Measurements from ENCODE around the gene DPP6.

DPP6 gene

DNA sequence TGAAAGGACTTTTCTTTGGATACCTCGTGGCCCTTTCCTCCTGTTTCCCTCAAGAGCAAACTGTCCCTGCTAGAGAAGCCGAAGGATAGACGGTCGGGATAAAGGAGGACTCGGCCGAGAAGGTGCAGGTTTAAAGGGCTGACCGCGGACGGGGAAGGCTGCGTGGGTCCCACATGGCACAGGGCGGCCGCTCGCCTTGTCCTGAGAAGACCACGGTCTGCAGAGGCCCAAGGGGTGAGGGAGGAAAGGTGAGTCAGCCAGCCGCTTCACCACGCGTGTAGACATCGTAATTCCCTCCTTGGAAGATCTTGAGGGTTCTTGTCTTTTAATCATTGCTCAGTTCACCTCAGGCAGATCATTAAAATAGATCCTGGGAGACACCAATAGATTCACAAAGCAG is 253.8 kb downstream of the DPP6 start:
- Histone ChIP-seq H3K4me3 (ENCODE audit: low read depth, low read length) (peak overlapping the region; percentile 52; the same call in 1 of the 2 replicates), H3K27me3 (ENCODE audit: control insufficient read depth, insufficient read depth, low read length) (peaks cover 33% of the 10 kb centered on the region), H3K4me1 (ENCODE audit: control insufficient read depth, insufficient read depth, low read length) (peaks cover 28% of the 10 kb centered on the region)

DNA sequence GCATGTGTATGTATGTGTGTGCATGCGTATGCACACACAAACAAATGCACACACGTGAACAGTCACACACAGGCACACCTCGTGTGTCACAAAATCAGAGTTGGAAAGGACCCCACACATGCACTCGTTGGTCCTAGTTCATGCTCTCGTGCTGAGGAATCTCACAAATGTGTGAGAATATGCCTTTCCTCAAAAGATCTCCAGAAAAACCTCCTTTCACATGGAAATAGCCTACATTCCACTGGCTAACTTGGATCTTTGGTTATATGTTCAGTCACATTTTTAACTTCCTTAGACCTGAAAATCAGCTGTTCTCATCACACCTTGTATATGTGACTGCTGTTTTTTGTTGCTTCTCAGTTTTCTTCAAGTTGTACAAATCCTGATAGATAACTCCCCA is 256.7 kb downstream of the DPP6 start:
- no peaks in the 10 kb centered on the region for H3K36me3 ChIP-seq (ENCODE audit: control insufficient read depth, insufficient read depth, low read length)
- no peak overlapping the region for H3K27ac ChIP-seq (ENCODE audit: low read depth, low read length)
- peaks cover 28% of the 10 kb centered on the region for H3K4me1 ChIP-seq (ENCODE audit: control insufficient read depth, insufficient read depth, low read length)
- H3K9ac ChIP-seq (ENCODE audit: low read length), result no peak overlapping the region
- H3K27me3 ChIP-seq (ENCODE audit: control insufficient read depth, insufficient read depth, low read length), result peaks cover 31% of the 10 kb centered on the region
- no peak overlapping the region for H3K4me3 ChIP-seq (ENCODE audit: low read depth, low read length)
- H3K9me3 ChIP-seq (ENCODE audit: control insufficient read depth, insufficient read depth, low read depth, low read length), result no peaks in the 10 kb centered on the region

More for the DNA sequence above, 253.8 kb downstream of the DPP6 start:
- H3K27ac ChIP-seq (ENCODE audit: low read depth, low read length), result no peak overlapping the region
- H3K9me3 ChIP-seq (ENCODE audit: control insufficient read depth, insufficient read depth, low read depth, low read length), result no peaks in the 10 kb centered on the region
- H3K36me3 ChIP-seq (ENCODE audit: control insufficient read depth, insufficient read depth, low read length), result no peaks in the 10 kb centered on the region
- no peak overlapping the region for H3K9ac ChIP-seq (ENCODE audit: low read length)

DNA sequence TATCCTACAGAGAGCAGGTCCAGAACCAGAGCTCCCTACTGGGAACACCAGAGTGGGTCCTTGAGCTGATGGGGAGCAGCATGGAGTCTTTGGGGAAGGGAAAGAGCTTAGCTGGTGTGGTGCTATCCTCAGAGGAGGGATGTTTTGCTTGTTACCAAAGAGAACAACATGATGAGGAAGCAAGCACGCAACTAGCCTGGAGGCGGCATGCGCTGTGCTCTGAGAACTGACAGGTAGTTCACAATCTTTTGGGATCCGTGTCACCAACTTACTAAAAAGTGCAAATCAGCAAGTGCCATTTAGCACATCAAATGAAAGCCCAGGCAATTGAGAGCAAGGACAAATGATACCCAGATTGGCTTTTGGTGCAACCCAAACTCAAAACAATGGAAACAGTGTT is 257.9 kb downstream of the DPP6 start:
- no peaks in the 10 kb centered on the region for H3K36me3 ChIP-seq (ENCODE audit: control insufficient read depth, insufficient read depth, low read length)
- H3K27ac ChIP-seq (ENCODE audit: low read depth, low read length), result no peak overlapping the region
- H3K4me3 ChIP-seq (ENCODE audit: low read depth, low read length), result no peak overlapping the region
- H3K9me3 ChIP-seq (ENCODE audit: control insufficient read depth, insufficient read depth, low read depth, low read length), result no peaks in the 10 kb centered on the region
- H3K9ac ChIP-seq (ENCODE audit: low read length), result no peak overlapping the region
- peaks cover 25% of the 10 kb centered on the region for H3K4me1 ChIP-seq (ENCODE audit: control insufficient read depth, insufficient read depth, low read length)
- H3K27me3 ChIP-seq (ENCODE audit: control insufficient read depth, insufficient read depth, low read length), result peaks cover 21% of the 10 kb centered on the region

DNA sequence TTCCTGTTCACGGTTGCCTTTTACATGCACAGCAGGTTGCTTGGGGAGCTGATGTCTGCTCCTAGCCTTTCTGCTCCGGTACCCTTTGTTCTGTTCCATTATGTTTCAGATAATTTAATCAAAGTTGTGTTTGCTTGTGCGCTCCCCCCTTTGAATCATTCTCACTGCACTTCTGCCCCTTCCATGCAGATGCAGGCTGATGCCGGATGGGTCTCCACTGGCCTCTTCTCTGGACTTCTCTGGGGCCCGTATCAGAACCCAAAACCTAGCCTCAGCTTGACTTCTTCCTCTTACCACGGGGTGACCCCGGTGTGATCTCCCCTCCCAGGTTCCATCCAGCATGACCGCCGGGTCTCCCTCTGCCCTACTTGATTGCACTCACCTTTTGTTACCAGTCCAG is 272.0 kb downstream of the DPP6 start:
- H3K9me3 ChIP-seq (ENCODE audit: control insufficient read depth, insufficient read depth, low read depth, low read length), result no peaks in the 10 kb centered on the region
- no peaks in the 10 kb centered on the region for H3K27me3 ChIP-seq (ENCODE audit: control insufficient read depth, insufficient read depth, low read length)
- no peak overlapping the region for H3K4me3 ChIP-seq (ENCODE audit: low read depth, low read length)
- no peak overlapping the region for H3K27ac ChIP-seq (ENCODE audit: low read depth, low read length)
- H3K36me3 ChIP-seq (ENCODE audit: control insufficient read depth, insufficient read depth, low read length), result no peaks in the 10 kb centered on the region
- no peak overlapping the region for H3K9ac ChIP-seq (ENCODE audit: low read length)
- H3K4me1 ChIP-seq (ENCODE audit: control insufficient read depth, insufficient read depth, low read length), result no peaks in the 10 kb centered on the region

DNA sequence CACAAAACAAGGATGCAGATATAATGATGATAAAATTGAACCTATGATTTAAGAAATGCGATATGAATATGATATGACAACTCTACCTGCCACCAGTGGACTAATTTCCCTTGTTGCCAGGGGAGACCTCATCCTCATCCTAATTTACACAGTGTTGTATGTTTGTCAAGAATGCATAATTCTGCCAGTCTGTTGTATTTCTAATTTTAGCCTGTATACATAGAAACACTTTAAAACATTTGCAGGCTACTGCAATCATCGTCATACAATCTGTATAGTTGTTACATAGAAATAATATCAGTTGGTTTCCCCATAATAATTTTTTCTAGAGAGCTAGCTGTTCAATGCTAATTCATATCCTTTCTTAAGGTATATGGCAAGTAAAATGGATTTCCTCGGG is 274.2 kb downstream of the DPP6 start:
- H3K4me1 ChIP-seq (ENCODE audit: control insufficient read depth, insufficient read depth, low read length), result no peaks in the 10 kb centered on the region
- H3K4me3 ChIP-seq (ENCODE audit: low read depth, low read length), result no peak overlapping the region
- no peaks in the 10 kb centered on the region; the same call in 1 of the 2 replicates for H3K27me3 ChIP-seq (ENCODE audit: control insufficient read depth, insufficient read depth, low read length)
- H3K9me3 ChIP-seq (ENCODE audit: control insufficient read depth, insufficient read depth, low read depth, low read length), result no peaks in the 10 kb centered on the region
- H3K9ac ChIP-seq (ENCODE audit: low read length), result no peak overlapping the region
- H3K27ac ChIP-seq (ENCODE audit: low read depth, low read length), result no peak overlapping the region
- H3K36me3 ChIP-seq (ENCODE audit: control insufficient read depth, insufficient read depth, low read length), result no peaks in the 10 kb centered on the region

DNA sequence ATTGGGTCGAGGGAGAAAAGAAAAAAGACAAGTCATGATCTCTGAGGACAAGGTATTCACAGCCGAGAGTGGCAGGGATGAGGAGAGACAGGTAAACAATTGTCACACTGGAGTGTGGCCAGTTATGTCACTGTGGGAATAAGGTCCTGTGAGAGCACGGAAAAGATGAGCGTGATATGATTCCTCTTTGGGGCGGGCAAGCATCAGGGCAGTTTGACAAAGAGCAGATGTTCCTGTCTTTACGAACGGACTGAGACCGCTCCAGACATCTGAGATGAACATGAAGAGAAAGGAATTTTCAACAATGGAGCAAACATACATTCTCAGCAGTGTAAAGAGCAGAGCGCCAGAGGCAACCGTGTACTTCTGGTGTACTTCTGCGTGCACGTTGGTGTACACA is 278.1 kb downstream of the DPP6 start:
- no peaks in the 10 kb centered on the region; the same call in 1 of the 2 replicates for H3K27me3 ChIP-seq (ENCODE audit: control insufficient read depth, insufficient read depth, low read length)
- no peaks in the 10 kb centered on the region for H3K36me3 ChIP-seq (ENCODE audit: control insufficient read depth, insufficient read depth, low read length)
- H3K9me3 ChIP-seq (ENCODE audit: control insufficient read depth, insufficient read depth, low read depth, low read length), result no peaks in the 10 kb centered on the region
- H3K9ac ChIP-seq (ENCODE audit: low read length), result no peak overlapping the region
- H3K27ac ChIP-seq (ENCODE audit: low read depth, low read length), result no peak overlapping the region
- H3K4me1 ChIP-seq (ENCODE audit: control insufficient read depth, insufficient read depth, low read length), result no peaks in the 10 kb centered on the region
- H3K4me3 ChIP-seq (ENCODE audit: low read depth, low read length), result no peak overlapping the region

DNA sequence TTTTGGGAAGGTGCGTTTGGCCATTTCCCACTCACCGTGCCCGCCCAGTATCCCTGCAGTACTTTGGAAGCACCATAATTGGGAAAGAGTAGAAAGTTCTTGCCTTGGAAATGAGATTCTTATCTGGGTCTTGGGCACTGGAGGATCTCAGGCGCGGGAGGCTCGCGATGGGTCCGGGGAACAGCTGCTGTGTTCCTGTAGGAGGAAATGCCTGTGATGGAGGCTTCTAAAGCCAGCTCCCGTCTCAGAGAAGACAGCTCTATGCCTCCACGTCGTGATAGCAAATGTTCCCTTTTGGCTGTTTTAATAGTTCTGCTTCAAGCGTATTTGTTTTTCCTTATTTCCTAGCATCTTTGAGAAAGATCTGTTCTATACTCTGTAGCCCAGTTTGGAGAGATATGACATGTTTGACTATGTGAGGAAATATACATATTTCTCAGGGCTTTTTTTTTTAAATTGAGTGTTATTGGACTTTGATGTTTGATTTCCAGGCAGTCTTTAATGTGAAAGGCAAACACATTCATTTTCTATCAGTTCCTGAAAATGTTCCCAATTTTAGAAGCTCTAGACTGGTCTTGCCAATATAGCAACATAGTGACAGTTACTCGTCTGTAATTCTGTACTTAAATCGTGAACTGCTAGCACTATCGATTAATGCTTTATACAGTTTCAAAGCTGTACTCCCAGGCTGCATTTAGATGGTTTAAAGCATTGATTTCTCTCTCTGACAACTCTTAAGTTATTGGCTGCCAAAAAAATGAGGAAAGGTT is 280.8 kb downstream of the DPP6 start:
- Histone ChIP-seq H3K9me3 (ENCODE audit: control insufficient read depth, insufficient read depth, low read depth, low read length) (no peaks in the 10 kb centered on the region), H3K9ac (ENCODE audit: low read length) (no peak overlapping the region), H3K27ac (ENCODE audit: low read depth, low read length) (no peak overlapping the region), H3K36me3 (ENCODE audit: control insufficient read depth, insufficient read depth, low read length) (no peaks in the 10 kb centered on the region), H3K4me1 (ENCODE audit: control insufficient read depth, insufficient read depth, low read length) (no peaks in the 10 kb centered on the region; the same call in 1 of the 2 replicates), H3K4me3 (ENCODE audit: low read depth, low read length) (no peak overlapping the region), H3K27me3 (ENCODE audit: control insufficient read depth, insufficient read depth, low read length) (no peaks in the 10 kb centered on the region; the same call in 1 of the 2 replicates)

DNA sequence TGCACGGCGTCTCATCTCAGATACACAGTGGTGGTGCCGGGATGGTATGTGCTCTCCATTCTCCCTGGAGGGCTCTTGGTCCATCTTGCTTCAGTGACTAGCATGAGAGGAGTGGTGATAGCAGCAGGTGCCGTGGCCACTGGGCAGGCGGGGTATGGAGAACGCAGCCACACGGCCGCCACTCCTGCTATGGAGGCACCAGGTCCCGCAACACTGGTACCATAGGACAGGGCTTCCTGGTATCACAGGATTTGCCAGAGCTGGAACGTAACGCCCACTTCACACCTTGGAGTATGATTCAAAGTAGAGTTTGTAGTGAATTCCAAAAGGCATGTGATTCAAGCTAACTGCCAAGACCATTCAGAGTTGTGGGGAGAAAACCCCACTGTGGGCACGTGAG is 284.1 kb downstream of the DPP6 start:
- Histone ChIP-seq H3K9me3 (ENCODE audit: control insufficient read depth, insufficient read depth, low read depth, low read length) (no peaks in the 10 kb centered on the region), H3K36me3 (ENCODE audit: control insufficient read depth, insufficient read depth, low read length) (no peaks in the 10 kb centered on the region), H3K9ac (ENCODE audit: low read length) (no peak overlapping the region), H3K4me3 (ENCODE audit: low read depth, low read length) (no peak overlapping the region), H3K4me1 (ENCODE audit: control insufficient read depth, insufficient read depth, low read length) (no peaks in the 10 kb centered on the region; the same call in 1 of the 2 replicates), H3K27me3 (ENCODE audit: control insufficient read depth, insufficient read depth, low read length) (no peaks in the 10 kb centered on the region), H3K27ac (ENCODE audit: low read depth, low read length) (no peak overlapping the region)

DNA sequence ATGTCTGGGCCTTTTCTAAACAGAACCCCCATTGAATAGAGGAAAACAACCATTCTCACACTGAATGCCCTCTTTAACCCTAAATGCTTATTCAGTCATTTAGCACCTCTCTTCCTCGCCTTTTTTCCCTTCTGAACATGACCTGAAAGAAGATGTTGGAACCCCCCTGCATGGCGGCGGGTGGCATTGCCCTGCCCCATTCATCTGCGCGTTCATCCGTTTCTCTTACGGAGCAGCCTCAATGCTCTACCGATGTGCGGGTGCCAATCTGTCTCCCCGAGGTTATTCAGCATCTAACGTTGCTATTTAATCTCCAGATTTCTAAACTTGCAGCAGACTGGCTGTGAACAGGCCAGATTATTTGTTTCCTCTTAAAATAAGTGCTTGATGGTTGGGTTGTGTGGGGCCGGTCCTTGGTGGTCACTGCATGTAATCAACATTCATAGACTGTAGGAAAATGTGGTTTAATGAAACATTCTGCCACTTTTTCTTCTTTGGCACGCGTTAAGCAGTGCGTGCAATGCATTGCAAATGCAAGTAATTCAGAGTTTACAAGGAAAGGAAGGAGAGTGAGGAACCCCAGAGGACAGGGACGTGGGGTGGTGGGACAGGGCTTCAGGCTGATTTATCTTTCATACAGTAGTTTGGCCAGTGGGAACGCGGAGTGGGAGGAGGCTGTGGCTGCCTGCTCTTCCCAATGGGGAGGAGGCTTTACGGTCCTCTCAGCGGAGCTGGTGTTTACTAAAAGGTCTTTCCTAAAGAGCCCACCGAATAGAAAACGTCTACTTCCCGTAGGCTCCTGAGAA is 286.7 kb downstream of the DPP6 start:
- no peaks in the 10 kb centered on the region for H3K27me3 ChIP-seq (ENCODE audit: control insufficient read depth, insufficient read depth, low read length)
- H3K36me3 ChIP-seq (ENCODE audit: control insufficient read depth, insufficient read depth, low read length), result no peaks in the 10 kb centered on the region
- no peak overlapping the region for H3K9ac ChIP-seq (ENCODE audit: low read length)
- H3K4me1 ChIP-seq (ENCODE audit: control insufficient read depth, insufficient read depth, low read length), result no peaks in the 10 kb centered on the region; the same call in 1 of the 2 replicates
- H3K9me3 ChIP-seq (ENCODE audit: control insufficient read depth, insufficient read depth, low read depth, low read length), result no peaks in the 10 kb centered on the region
- H3K27ac ChIP-seq (ENCODE audit: low read depth, low read length), result no peak overlapping the region
- no peak overlapping the region for H3K4me3 ChIP-seq (ENCODE audit: low read depth, low read length)

DNA sequence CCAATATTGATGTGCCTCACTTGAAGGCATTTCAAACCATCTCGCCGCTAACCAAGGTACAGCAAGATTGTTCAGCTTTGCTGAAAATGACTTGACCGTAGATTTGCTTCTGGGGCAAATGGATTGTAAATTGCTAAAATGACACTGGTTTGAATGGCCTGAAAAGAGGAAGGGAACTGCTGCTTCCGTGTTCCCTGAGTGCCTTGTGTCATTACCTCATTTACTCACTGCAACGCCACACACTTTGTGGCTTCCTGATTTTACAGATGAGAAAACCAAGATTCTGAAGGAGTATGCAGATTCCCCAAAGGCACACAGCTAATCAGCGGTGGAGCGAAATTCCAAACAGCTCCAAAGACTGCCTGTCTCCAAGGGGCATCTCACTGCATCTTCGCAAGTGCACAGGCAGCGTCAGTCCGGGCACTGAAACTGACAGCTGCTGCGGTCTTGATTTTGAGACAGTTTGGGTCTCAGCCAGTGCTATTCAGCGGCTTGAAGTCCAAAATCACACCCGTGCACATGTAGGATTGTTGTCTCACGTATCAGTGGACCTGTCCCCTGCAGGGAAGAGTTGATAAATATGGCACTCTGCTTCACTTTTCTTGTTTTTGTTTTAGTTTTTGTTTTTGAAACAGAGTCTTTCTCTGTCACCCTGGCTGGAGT is 290.9 kb downstream of the DPP6 start:
- Histone ChIP-seq H3K4me1 (ENCODE audit: control insufficient read depth, insufficient read depth, low read length) (no peaks in the 10 kb centered on the region; the same call in 1 of the 2 replicates), H3K27me3 (ENCODE audit: control insufficient read depth, insufficient read depth, low read length) (no peaks in the 10 kb centered on the region)

More for the DNA sequence above, 290.9 kb downstream of the DPP6 start:
- no peak overlapping the region for H3K27ac ChIP-seq (ENCODE audit: low read depth, low read length)
- no peaks in the 10 kb centered on the region for H3K9me3 ChIP-seq (ENCODE audit: control insufficient read depth, insufficient read depth, low read depth, low read length)
- H3K9ac ChIP-seq (ENCODE audit: low read length), result no peak overlapping the region
- no peak overlapping the region for H3K4me3 ChIP-seq (ENCODE audit: low read depth, low read length)
- no peaks in the 10 kb centered on the region for H3K36me3 ChIP-seq (ENCODE audit: control insufficient read depth, insufficient read depth, low read length)
